NB4 (cell line): Measurements from ENCODE around the gene TICRR.

Source experiments
- POLR2A ChIP-seq: IDR thresholded peaks from 2 replicates; pipeline ENCODE4 v1.6.1; 2011; ENCODE audit warnings: mild to moderate bottlenecking; ENCODE audit not compliant: insufficient read length; ENCODE audit errors: extremely low read depth
- TF ChIP-seq, protein P1 (sequence below): IDR thresholded peaks from one replicate; pipeline ENCODE4 v1.5.1; 2012; ENCODE audit warnings: low read depth, low read length
- TF ChIP-seq, protein P2 (sequence below): IDR thresholded peaks from 2 replicates; pipeline ENCODE4 v1.6.1; 2011; ENCODE audit warnings: low read depth, low read length

DNA sequence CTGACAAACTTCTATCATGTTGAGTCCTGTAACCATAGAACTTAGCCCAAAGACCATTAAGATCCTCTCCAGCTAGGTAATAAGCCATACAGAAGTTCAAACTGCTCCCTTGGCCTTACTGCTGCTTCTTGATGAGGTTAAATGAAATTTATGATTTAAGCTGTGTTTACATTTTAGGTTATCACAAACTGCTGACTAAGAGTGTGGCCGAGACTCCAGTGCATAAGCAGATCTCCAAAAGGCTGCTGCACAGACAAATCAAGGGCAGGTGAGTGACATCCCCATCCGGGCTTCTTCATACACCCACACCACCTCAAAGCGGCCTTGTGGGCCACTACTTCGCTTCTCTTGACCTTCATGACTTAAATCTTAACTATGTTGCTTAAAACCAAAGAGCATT lies 41.0 kb downstream of the TICRR start:
- TF ChIP-seq, protein P1, sequence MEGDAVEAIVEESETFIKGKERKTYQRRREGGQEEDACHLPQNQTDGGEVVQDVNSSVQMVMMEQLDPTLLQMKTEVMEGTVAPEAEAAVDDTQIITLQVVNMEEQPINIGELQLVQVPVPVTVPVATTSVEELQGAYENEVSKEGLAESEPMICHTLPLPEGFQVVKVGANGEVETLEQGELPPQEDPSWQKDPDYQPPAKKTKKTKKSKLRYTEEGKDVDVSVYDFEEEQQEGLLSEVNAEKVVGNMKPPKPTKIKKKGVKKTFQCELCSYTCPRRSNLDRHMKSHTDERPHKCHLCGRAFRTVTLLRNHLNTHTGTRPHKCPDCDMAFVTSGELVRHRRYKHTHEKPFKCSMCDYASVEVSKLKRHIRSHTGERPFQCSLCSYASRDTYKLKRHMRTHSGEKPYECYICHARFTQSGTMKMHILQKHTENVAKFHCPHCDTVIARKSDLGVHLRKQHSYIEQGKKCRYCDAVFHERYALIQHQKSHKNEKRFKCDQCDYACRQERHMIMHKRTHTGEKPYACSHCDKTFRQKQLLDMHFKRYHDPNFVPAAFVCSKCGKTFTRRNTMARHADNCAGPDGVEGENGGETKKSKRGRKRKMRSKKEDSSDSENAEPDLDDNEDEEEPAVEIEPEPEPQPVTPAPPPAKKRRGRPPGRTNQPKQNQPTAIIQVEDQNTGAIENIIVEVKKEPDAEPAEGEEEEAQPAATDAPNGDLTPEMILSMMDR = no peak
- TF ChIP-seq POLR2A = no peak
- TF ChIP-seq, protein P2, sequence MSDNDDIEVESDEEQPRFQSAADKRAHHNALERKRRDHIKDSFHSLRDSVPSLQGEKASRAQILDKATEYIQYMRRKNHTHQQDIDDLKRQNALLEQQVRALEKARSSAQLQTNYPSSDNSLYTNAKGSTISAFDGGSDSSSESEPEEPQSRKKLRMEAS = no peak
